BLaER1 treated with 17β-estradiol and CSF1 and Interleukin-3, amounts not matched to agents 10 nM and 100 nM (cell line): ENCODE data around the gene C3AR1.
"Not testable (repeated sequence)": the region's sequence is repeated elsewhere in the genome, so short reads cannot be mapped to it uniquely, and the experiment has no call there.

Experiments used
- H3K27ac ChIP-seq, 11 experiments: shearing (Covaris generic); formaldehyde crosslinking; 2 replicates each; pipeline ENCODE4 v1.8.1; 2022
- H3K27me3 ChIP-seq, 11 experiments: shearing (Covaris generic); formaldehyde crosslinking; 2 replicates each; pipeline ENCODE4 v1.8.1; 2022
- H3K36me3 ChIP-seq, 11 experiments: shearing (Covaris generic); formaldehyde crosslinking; 2 replicates each; pipeline ENCODE4 v1.8.1; 2022
- H3K4me1 ChIP-seq, 10 experiments: shearing (Covaris generic); formaldehyde crosslinking; 2 replicates each; pipeline ENCODE4 v1.8.1; 2022
- H3K4me2 ChIP-seq, 11 experiments: shearing (Covaris generic); formaldehyde crosslinking; 2 replicates each; pipeline ENCODE4 v1.8.1; 2022
- H3K4me3 ChIP-seq, 10 experiments: shearing (Covaris generic); formaldehyde crosslinking; 2 replicates each; pipeline ENCODE4 v1.8.1; 2022
- H3K9ac ChIP-seq, 11 experiments: shearing (Covaris generic); formaldehyde crosslinking; 2 replicates each; pipeline ENCODE4 v1.8.1; 2022
- H3K9me3 ChIP-seq, 11 experiments: shearing (Covaris generic); formaldehyde crosslinking; replicated peaks in 1 of 11; 2 replicates each; pipeline ENCODE4 v1.8.1; 2022
- H4K20me1 ChIP-seq, 11 experiments: shearing (Covaris generic); formaldehyde crosslinking; 2 replicates each; pipeline ENCODE4 v1.8.1; 2022
- Cebpa-rat ChIP-seq, 11 experiments: shearing (Covaris generic); IDR thresholded peaks; 2 replicates each; pipeline ENCODE4 v1.8.1; 2022

The C3AR1 gene

GRCh38 chr12:8031872-8032241 is 34.3 kb downstream of the C3AR1 start:
- Histone ChIP-seq H3K9me3 (no peaks in the 10 kb centered on the region), H3K27ac (peak overlapping the region; percentile 80 to 94 (median 90)), H3K27me3 (no peaks in the 10 kb centered on the region), H3K4me2 (peak overlapping the region; percentile 86 to 99 (median 94)), H3K4me1 (peaks cover 63 to 93% (median 81%) of the 10 kb centered on the region in 10 experiments), H3K4me3 (peak overlapping the region; percentile 74 to 97 (median 86)), H3K9ac (peak overlapping the region; percentile 88 to 98 (median 93)), H3K36me3 (peaks cover 0 to 8% (median 0%) of the 10 kb centered on the region in 11 experiments; a peak in 2 of 22 replicates), H4K20me1 (peaks cover 0 to 33% (median 8%) of the 10 kb centered on the region in 11 experiments; a peak in 9 of 22 replicates)
- no peak for TF ChIP-seq Cebpa-rat (IDR thresholded peaks at IDR 0.05)

GRCh38 chr12:8031017-8031416 is 35.1 kb downstream of the C3AR1 start:
- Histone ChIP-seq H3K9ac (peak overlapping the region; percentile 88 to 98 (median 93)), H3K4me2 (peak overlapping the region; percentile 86 to 99 (median 94))
- H3K36me3 ChIP-seq, result not testable (repeated sequence)

GRCh38 chr12:8030189-8030588 is 36.0 kb downstream of the C3AR1 start:
- TF ChIP-seq Cebpa-rat (IDR thresholded peaks at IDR 0.05), result no peak
- Histone ChIP-seq H3K4me1 (peaks cover 46 to 83% (median 67%) of the 10 kb centered on the region in 10 experiments), H3K4me3 (peak overlapping the region; percentile 74 to 97 (median 86); a peak in 19 of 20 replicates), H3K9ac (peak overlapping the region; percentile 88 to 98 (median 93)), H3K27me3 (no peaks in the 10 kb centered on the region), H3K4me2 (peak overlapping the region; percentile 86 to 99 (median 94)), H3K36me3 (no peaks in the 10 kb centered on the region), H4K20me1 (peaks cover 0 to 17% (median 4%) of the 10 kb centered on the region in 11 experiments; a peak in 8 of 22 replicates), H3K27ac (peak overlapping the region in 9 of 11 experiments; percentile 30 to 92 (median 90); a peak in 16 of 22 replicates), H3K9me3 (no peaks in the 10 kb centered on the region)

More at GRCh38 chr12:8031017-8031416, 35.1 kb downstream of the C3AR1 start:
- Histone ChIP-seq H3K4me1 (peaks cover 54 to 86% (median 73%) of the 10 kb centered on the region in 10 experiments), H3K27ac (peak overlapping the region; percentile 80 to 94 (median 90); a peak in 21 of 22 replicates), H3K4me3 (peak overlapping the region; percentile 74 to 97 (median 86)), H4K20me1 (peaks cover 0 to 24% (median 7%) of the 10 kb centered on the region in 11 experiments; a peak in 9 of 22 replicates)
- not testable (repeated sequence) for H3K27me3 ChIP-seq, H3K9me3 ChIP-seq

GRCh38 chr12:8028267-8028666 is 37.9 kb downstream of the C3AR1 start:
- H3K9ac ChIP-seq, result peak overlapping the region in 5 of 11 experiments; percentile 6 to 95 (median 84); a peak in 3 of 22 replicates
- H3K36me3 ChIP-seq, result no peaks in the 10 kb centered on the region
- H4K20me1 ChIP-seq, result no peaks in the 10 kb centered on the region; a peak in 1 of 22 replicates
- peaks cover 28 to 63% (median 48%) of the 10 kb centered on the region in 10 experiments for H3K4me1 ChIP-seq
- no peak for TF ChIP-seq Cebpa-rat (IDR thresholded peaks at IDR 0.05)
- peak overlapping the region in 2 of 11 experiments; percentile 86 to 93; a peak in 3 of 22 replicates for H3K27ac ChIP-seq
- H3K27me3 ChIP-seq, result no peaks in the 10 kb centered on the region
- peak overlapping the region; percentile 71 to 96 (median 85); a peak in 21 of 22 replicates for H3K4me2 ChIP-seq
- peak overlapping the region in 2 of 10 experiments; percentile 64 to 78; a peak in 3 of 20 replicates for H3K4me3 ChIP-seq
- no peaks in the 10 kb centered on the region for H3K9me3 ChIP-seq

GRCh38 chr12:8027856-8028255 is 38.3 kb downstream of the C3AR1 start:
- Histone ChIP-seq H4K20me1 (no peaks in the 10 kb centered on the region), H3K36me3 (no peaks in the 10 kb centered on the region), H3K9me3 (no peaks in the 10 kb centered on the region), H3K27ac (peak overlapping the region in 9 of 11 experiments; percentile 84 to 98 (median 93); a peak in 13 of 22 replicates), H3K27me3 (no peaks in the 10 kb centered on the region), H3K4me1 (peaks cover 28 to 59% (median 46%) of the 10 kb centered on the region in 10 experiments), H3K9ac (peak overlapping the region in 9 of 11 experiments; percentile 6 to 95 (median 86); a peak in 10 of 22 replicates), H3K4me3 (peak overlapping the region; percentile 64 to 81 (median 72); a peak in 15 of 20 replicates), H3K4me2 (peak overlapping the region; percentile 71 to 96 (median 85))
- TF ChIP-seq Cebpa-rat (IDR thresholded peaks at IDR 0.05), result no peak

- Histone ChIP-seq H3K27ac (peak overlapping the region; percentile 78 to 98 (median 91)), H3K9ac (peak overlapping the region; percentile 76 to 95 (median 86)), H4K20me1 (no peaks in the 10 kb centered on the region), H3K9me3 (no peaks in the 10 kb centered on the region), H3K36me3 (no peaks in the 10 kb centered on the region), H3K4me1 (peaks cover 23 to 51% (median 37%) of the 10 kb centered on the region in 10 experiments), H3K4me2 (peak overlapping the region; percentile 77 to 96 (median 87)), H3K27me3 (no peaks in the 10 kb centered on the region), H3K4me3 (peak overlapping the region; percentile 64 to 81 (median 72))
- TF ChIP-seq Cebpa-rat (IDR thresholded peaks at IDR 0.05), result no peak
These were observed 39.8 kb downstream of the C3AR1 start for GRCh38 chr12:8026291-8026900.

GRCh38 chr12:8018666-8019581 is 47.2 kb downstream of the C3AR1 start:
- no peak for TF ChIP-seq Cebpa-rat (IDR thresholded peaks at IDR 0.05)
- H3K36me3 ChIP-seq, result no peaks in the 10 kb centered on the region
- peak overlapping the region; percentile 50 to 70 (median 60) for H3K4me3 ChIP-seq
- H3K9me3 ChIP-seq, result no peaks in the 10 kb centered on the region
- peak overlapping the region; percentile 75 to 99 (median 91) for H3K4me2 ChIP-seq
- H3K27me3 ChIP-seq, result peaks cover 33 to 53% (median 46%) of the 10 kb centered on the region in 11 experiments
- H3K4me1 ChIP-seq, result peaks cover 9 to 15% (median 14%) of the 10 kb centered on the region in 10 experiments; a peak in 18 of 20 replicates
- no peaks in the 10 kb centered on the region for H4K20me1 ChIP-seq
- H3K27ac ChIP-seq, result no peak overlapping the region
- H3K9ac ChIP-seq, result peak overlapping the region; percentile 7 to 68 (median 47); a peak in 16 of 22 replicates

GRCh38 chr12:8018213-8018612 is 47.9 kb downstream of the C3AR1 start:
- peak overlapping the region; percentile 50 to 70 (median 60) for H3K4me3 ChIP-seq
- H3K9ac ChIP-seq, result peak overlapping the region in 9 of 11 experiments; percentile 22 to 68 (median 49); a peak in 10 of 22 replicates
- H3K27me3 ChIP-seq, result peaks cover 33 to 53% (median 46%) of the 10 kb centered on the region in 11 experiments
- H3K4me1 ChIP-seq, result peaks cover 9 to 15% (median 14%) of the 10 kb centered on the region in 10 experiments; a peak in 18 of 20 replicates
- H3K4me2 ChIP-seq, result peak overlapping the region; percentile 75 to 99 (median 91)
- H3K27ac ChIP-seq, H3K36me3 ChIP-seq, H3K9me3 ChIP-seq, H4K20me1 ChIP-seq: not testable (repeated sequence)
